HG02642 (cell line): ENCODE results near the gene CAMK4.

Experiments used
- ATAC-seq: cut with Tn5 transposase; IDR thresholded peaks from one replicate; pipeline ENCODE4 v1.9.1; 2021; ENCODE audit warnings: mild to moderate bottlenecking; ENCODE audit not compliant: unreplicated experiment, poor library complexity

The CAMK4 gene

DNA sequence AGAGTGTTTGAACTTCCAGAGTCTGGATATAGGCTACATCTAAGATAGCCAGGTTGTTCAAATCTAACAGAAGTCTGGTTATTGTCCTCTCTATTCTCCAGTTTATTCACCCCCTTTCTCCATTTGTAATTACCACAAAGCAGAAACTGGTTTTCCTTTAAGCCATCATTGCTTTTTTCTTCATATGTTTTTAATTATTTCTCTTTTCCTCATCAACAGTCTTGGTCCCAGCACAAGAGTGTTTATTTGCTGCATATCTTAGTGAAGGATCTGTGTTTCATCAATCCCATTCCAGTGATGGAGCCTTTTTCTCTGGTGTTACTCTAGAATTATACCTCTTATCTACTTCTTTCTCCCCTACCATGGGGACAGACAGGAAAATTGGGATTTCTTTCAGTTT lies 142.2 kb downstream of the CAMK4 start:
- no peak for ATAC-seq

DNA sequence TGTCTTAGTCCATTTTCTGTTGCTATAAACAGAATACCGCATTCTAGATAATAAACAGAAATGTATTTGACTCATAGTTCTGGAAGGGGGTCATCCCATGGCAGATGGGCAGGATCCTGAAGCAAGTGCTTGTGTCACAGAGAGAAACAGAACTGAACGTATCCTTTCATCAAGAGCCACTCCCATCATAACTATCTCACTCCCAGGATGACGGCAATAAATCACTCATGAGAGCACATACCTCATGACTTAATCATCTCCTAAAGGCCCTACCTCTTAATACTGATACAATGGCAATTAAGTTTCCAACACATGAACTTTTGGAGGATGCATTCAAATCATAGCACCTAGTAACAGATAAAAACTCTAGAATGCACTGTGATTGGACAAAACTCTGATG lies 142.9 kb downstream of the CAMK4 start:
- ATAC-seq: no peak

GRCh38 chr5:111372799-111373198 lies 148.6 kb downstream of the CAMK4 start:
- ATAC-seq: no peak

DNA sequence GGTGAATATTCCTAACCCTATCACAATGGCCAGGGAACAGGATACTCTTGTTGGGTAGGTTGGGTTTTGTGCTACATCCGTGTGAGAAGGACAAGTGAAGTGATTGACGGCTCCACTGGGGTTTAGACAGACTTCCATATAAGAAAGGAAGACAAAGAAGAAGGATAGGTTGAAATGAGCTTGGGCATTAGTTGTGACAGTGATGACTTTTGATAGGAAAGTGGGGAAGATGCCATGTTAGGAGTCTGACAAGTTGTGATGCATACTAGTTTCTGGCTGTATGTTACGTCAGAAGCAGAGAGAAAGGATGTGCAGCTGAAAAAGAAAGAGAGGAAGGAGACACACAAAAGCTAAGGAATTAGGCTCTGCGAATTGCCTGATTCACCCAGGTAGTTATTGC lies 150.2 kb downstream of the CAMK4 start:
- no peak for ATAC-seq

GRCh38 chr5:111375645-111376044 lies 151.5 kb downstream of the CAMK4 start:
- ATAC-seq: no peak

DNA sequence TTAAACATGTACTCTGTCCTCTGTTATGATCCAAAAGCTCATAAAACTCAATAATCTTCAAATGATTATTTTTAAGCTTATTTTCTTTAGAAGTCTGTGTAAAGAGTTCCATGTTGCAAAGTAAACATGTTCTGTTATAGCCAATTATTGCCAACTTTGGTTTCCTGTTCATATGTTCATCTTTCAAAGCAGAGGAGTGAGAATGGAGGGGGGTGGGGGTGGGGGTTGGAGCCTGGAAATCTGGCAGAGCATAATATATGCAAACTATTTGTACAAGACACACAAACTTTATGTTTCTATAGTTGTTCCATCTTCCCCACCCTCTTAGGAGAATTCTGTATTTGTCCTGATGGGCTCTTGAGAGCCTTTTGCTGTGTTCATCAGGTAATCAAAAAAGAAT lies 153.1 kb downstream of the CAMK4 start:
- no peak for ATAC-seq

GRCh38 chr5:111379391-111379816 lies 155.2 kb downstream of the CAMK4 start:
- ATAC-seq: no peak

- no peak for ATAC-seq
Observed at GRCh38 chr5:111383288-111383970, 159.2 kb downstream of the CAMK4 start.

DNA sequence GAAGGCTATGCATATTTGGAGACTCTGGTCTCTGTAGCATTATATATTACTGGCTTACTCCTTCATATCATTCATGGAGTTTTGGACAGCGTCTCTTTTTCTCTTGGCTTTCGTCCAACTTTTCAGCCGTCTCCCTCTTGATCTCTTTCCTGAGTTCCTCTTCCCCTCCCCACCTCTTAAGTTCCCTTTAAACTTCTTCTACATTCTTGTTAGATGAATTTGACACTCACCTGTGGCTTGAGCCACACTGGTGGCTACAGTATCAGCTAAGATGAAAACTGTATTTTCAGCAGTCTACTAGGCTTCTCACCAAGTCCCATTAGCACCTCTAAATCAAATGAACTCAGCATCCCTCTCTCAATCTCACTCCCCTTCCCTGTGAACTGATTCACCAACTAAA lies 160.0 kb downstream of the CAMK4 start:
- no peak for ATAC-seq

- ATAC-seq: no peak
Observed at GRCh38 chr5:111385051-111385450, 160.9 kb downstream of the CAMK4 start.

- ATAC-seq: no peak
Observed at GRCh38 chr5:111385970-111386831, 162.0 kb downstream of the CAMK4 start.

DNA sequence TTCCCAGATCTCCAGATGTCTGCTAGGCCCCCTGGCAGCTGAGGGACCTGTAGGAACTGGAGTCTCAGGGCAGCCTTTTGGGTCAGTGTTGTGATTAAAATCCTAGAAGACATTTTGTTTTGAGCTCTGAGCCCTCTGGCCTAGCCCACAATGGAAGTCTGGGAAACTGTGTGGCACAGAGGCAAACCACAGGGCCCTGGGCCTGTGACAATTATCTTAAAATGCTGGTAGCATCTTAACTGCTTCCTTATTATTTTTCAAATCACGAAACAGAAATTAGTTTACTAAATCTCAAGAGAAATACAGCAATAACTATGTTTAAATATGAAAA lies 162.6 kb downstream of the CAMK4 start:
- no peak for ATAC-seq

GRCh38 chr5:111387361-111387760 lies 163.2 kb downstream of the CAMK4 start:
- no peak for ATAC-seq

DNA sequence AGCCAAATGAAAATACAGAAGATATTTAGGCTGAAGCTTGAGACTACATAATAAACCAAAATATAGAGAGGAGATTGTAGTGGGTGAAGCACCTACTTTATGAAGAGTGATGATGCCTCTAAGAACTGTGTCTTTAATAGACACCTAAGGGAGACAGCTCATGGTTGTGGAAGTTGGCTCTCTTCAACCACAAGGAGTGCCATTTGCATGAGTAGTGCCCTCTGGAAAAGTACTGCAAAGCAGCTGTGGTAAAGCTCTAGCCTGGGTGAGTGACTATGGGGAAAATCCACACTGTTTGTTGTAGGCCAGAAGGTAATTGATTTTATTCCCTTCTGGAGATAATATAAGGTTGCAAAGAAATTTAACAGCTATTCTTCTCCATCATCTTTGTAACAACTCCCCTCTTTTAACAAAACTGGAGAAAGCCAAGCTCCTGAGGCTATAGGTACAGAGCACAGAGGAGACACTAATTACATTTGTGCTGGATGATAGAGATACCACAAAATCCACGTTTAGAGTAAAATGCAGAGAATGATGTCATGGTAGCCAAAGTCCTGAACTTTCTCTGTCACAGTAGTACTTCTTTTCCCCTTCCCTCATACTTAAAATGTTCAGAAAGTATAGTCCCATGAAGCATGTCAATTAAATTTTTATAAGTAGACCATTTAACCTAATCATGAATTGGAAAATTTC lies 165.4 kb downstream of the CAMK4 start:
- ATAC-seq: no peak

DNA sequence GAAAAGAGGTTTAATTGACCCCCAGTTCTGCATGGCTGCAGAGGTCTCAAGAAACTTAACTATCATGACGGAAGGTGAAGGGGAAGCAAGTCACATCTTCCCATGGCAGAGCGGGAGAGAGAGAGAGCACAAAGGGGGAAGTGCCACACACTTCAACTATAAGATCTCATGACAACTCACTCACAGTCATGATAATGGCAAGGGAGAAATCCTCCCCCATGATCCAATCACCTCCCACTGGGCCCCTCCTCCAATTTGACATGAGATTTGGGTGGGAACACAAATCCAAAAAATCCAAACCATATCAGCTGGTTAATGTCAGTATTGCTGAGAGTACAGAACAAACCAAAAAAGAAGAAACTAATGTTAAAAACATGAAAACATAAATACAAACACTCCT lies 168.0 kb downstream of the CAMK4 start:
- ATAC-seq: no peak

GRCh38 chr5:111394586-111394985 lies 170.4 kb downstream of the CAMK4 start:
- no peak for ATAC-seq

DNA sequence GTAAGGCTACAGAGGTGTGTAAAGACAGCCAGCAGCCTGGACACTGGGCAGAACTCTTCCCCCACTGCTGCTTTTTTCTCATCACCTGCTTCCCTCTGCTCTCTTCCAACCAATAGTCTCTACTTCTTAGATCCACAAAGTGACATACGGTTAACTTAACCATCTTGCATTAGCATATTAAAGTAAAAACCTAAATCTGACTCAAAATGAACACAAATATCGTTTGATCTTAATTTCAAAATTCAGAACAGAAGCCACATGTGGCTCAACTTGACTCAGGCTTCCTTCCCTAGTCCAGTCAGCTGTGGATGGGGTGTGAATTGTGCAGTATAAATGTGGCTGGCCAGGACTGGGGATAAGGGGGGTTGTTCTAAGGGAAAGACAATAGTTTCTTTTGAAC lies 173.8 kb downstream of the CAMK4 start:
- peak; percentile 66 for ATAC-seq

- ATAC-seq: no peak
Observed at GRCh38 chr5:111399113-111399512, 174.9 kb downstream of the CAMK4 start.

- ATAC-seq: no peak
Observed at GRCh38 chr5:111401906-111402305, 177.7 kb downstream of the CAMK4 start.

DNA sequence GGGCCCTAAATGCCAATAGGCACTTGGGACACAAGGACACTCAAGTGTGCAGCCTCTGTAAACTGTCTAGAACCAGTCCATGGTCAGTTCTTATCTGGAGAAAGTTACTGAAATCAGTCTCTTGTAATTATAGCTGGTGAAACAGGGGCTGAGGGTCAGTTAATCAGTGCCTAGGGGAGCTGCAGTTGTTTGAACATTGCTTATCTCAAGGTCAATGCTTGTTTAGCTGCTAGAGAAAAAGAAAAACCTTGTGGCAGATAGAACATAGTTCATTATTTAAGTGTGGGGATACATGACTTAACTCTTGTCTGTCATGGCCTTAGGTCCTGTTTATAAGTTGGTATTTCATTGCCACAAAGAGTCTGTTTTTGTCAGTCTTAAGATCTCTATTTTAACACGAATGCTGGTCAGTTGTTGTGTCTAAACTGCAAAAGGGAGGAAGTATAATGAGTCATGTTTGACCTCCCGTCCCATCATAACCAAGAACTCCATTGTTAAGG lies 180.1 kb downstream of the CAMK4 start:
- ATAC-seq: no peak

GRCh38 chr5:111407562-111407961 lies 183.4 kb downstream of the CAMK4 start:
- no peak for ATAC-seq
